HG03520 (cell line): ENCODE measurements around the gene CHI3L1.
"Not testable (repeated sequence)": the region's sequence is repeated elsewhere in the genome, so short reads cannot be mapped to it uniquely, and the experiment has no call there.

ENCODE experiments used
- ATAC-seq: cut with Tn5 transposase; IDR thresholded peaks from one replicate; pipeline ENCODE4 v1.9.1; 2021; ENCODE audit warnings: mild to moderate bottlenecking, moderate library complexity; ENCODE audit not compliant: unreplicated experiment

CHI3L1 gene

GRCh38 chr1:203186446-203187303, at the start of gene CHI3L1:
CHI3L1 (minus strand) TSS chr1:203186704; CDS start chr1:203186623, 81 bp downstream.
- no peak for ATAC-seq

GRCh38 chr1:203234901-203235300, 48.4 kb upstream of the CHI3L1 start:
- not testable (repeated sequence) for ATAC-seq

- ATAC-seq: no peak
Observed at GRCh38 chr1:203229471-203230135, 43.1 kb upstream of the CHI3L1 start, which contains the start of gene CHIT1. CHIT1 (minus strand) TSS chr1:203229673; CDS start chr1:203229636, 37 bp downstream.

GRCh38 chr1:203228670-203229069, 42.2 kb upstream of the CHI3L1 start:
- ATAC-seq: no peak

- no peak for ATAC-seq
Observed at GRCh38 chr1:203227371-203228083, 41.0 kb upstream of the CHI3L1 start.

- ATAC-seq: no peak
Observed at GRCh38 chr1:203225071-203225470, 38.6 kb upstream of the CHI3L1 start.

GRCh38 chr1:203223012-203223775, 36.7 kb upstream of the CHI3L1 start:
- ATAC-seq: no peak

GRCh38 chr1:203219934-203220333, 33.4 kb upstream of the CHI3L1 start:
- ATAC-seq: no peak

GRCh38 chr1:203219171-203219570, 32.7 kb upstream of the CHI3L1 start:
- no peak for ATAC-seq

- ATAC-seq: no peak
Observed at GRCh38 chr1:203217668-203218067, 31.2 kb upstream of the CHI3L1 start.

- no peak for ATAC-seq
Observed at GRCh38 chr1:203217139-203217655, 30.7 kb upstream of the CHI3L1 start.

- ATAC-seq: no peak
Observed at GRCh38 chr1:203216274-203217138, 30.0 kb upstream of the CHI3L1 start.

- ATAC-seq: no peak
Observed at GRCh38 chr1:203215573-203215972, 29.1 kb upstream of the CHI3L1 start.

- no peak for ATAC-seq
Observed at GRCh38 chr1:203214871-203215270, 28.4 kb upstream of the CHI3L1 start.

- ATAC-seq: no peak
Observed at GRCh38 chr1:203213126-203213525, 26.6 kb upstream of the CHI3L1 start.

GRCh38 chr1:203211812-203212211, 25.3 kb upstream of the CHI3L1 start:
- ATAC-seq: no peak

GRCh38 chr1:203210988-203211387, 24.5 kb upstream of the CHI3L1 start:
- no peak for ATAC-seq

GRCh38 chr1:203210350-203210749, 23.8 kb upstream of the CHI3L1 start:
- ATAC-seq: no peak

- ATAC-seq: no peak
Observed at GRCh38 chr1:203208181-203208580, 21.7 kb upstream of the CHI3L1 start.
